ENCODE measurements around the gene BACE1-AS.

DNA sequence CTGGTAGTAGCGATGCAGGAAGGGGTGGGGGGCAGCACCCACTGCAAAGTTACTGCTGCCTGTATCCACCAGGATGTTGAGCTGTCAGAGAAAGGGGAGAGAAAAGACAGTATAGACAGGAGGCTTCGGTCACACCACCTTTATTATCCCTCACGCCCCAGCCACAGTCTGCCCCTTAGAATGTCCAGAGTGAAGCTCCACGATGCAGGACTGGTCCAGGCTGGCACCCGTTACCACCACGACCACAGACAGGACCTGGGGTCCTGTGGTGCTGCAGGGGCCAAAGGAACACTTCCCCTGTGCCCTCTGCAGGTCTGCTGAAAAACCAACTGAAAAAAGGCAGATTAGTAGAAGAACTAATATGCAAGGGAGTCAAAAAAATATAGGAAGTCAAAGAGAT, 5.7 kb downstream of the BACE1-AS start:
- TF ChIP-seq POLR2A (IDR thresholded peaks at IDR 0.05) (no peak), POLR2AphosphoS5 (IDR thresholded peaks at IDR 0.05) (no peak)
- TF ChIP-seq, protein P1, sequence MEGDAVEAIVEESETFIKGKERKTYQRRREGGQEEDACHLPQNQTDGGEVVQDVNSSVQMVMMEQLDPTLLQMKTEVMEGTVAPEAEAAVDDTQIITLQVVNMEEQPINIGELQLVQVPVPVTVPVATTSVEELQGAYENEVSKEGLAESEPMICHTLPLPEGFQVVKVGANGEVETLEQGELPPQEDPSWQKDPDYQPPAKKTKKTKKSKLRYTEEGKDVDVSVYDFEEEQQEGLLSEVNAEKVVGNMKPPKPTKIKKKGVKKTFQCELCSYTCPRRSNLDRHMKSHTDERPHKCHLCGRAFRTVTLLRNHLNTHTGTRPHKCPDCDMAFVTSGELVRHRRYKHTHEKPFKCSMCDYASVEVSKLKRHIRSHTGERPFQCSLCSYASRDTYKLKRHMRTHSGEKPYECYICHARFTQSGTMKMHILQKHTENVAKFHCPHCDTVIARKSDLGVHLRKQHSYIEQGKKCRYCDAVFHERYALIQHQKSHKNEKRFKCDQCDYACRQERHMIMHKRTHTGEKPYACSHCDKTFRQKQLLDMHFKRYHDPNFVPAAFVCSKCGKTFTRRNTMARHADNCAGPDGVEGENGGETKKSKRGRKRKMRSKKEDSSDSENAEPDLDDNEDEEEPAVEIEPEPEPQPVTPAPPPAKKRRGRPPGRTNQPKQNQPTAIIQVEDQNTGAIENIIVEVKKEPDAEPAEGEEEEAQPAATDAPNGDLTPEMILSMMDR (IDR thresholded peaks at IDR 0.05), result no peak
